Bronchial epithelial cell (primary cell): ENCODE measurements around the gene OPN4. TPM values are rescaled to one million over a fixed set of nuclear protein-coding genes. Genes with fewer than 3 reads are reported as not detected.
A peak's percentile ranks its signal among the peaks of the same experiment; 100 is the strongest.

ENCODE experiments used
- DNase-seq: peaks from one replicate; pipeline ENCODE4 v3.0.0-alpha.2; 2010; ENCODE audit warnings: low read depth
- FAIRE-seq: peaks from 2 replicates; lab custom pipeline; 2011; peaks lifted over from hg19 to GRCh38; lab: Jason Lieb, UNC
- H3K27me3 ChIP-seq: 2 replicates; pipeline ENCODE4 v1.5.1; 2011; ENCODE audit warnings: low read length; ENCODE audit not compliant: control insufficient read depth, insufficient read depth
- H3K36me3 ChIP-seq: 2 replicates; pipeline ENCODE4 v1.5.1; 2011; ENCODE audit warnings: low read length; ENCODE audit not compliant: control insufficient read depth, insufficient read depth
- H3K4me3 ChIP-seq: 2 replicates; pipeline ENCODE4 v1.5.1; 2011; ENCODE audit warnings: mild to moderate bottlenecking, low read depth, low read length, control low read depth
- CTCF ChIP-seq: IDR thresholded peaks from 2 replicates; pipeline ENCODE4 v1.5.1; 2011; ENCODE audit warnings: mild to moderate bottlenecking, moderate library complexity, low read length, control low read depth, inconsistent platforms; ENCODE audit not compliant: insufficient read depth, severe bottlenecking
- total RNA-seq: library from RNA; depleted of rRNA; stranded (reverse); fragments of >200 nt; gene quantifications from 2 replicates; pipeline ENCODE4 v1.2.1, GENCODE V29; 2014

Gene OPN4
- total RNA-seq, 1 donor from 2014 or later, result not detected

- Histone ChIP-seq H3K36me3 (no peaks in the 10 kb centered on the region), H3K4me3 (no peak overlapping the region), H3K27me3 (peaks cover 3% of the 10 kb centered on the region)
- FAIRE-seq (peak; percentile 77), DNase-seq (peak; percentile 58)
- peak; percentile 89 for TF ChIP-seq CTCF
Measured at GRCh38 chr10:86688398-86688921, 34.1 kb downstream of the OPN4 start.

GRCh38 chr10:86689146-86689545 is 34.8 kb downstream of the OPN4 start:
- FAIRE-seq (peak; percentile 50), DNase-seq (no peak)
- Histone ChIP-seq H3K4me3 (no peak overlapping the region), H3K27me3 (peaks cover 3% of the 10 kb centered on the region), H3K36me3 (no peaks in the 10 kb centered on the region)
- TF ChIP-seq CTCF, result no peak

GRCh38 chr10:86690231-86690630 is 35.9 kb downstream of the OPN4 start:
- no peak overlapping the region for H3K4me3 ChIP-seq
- H3K36me3 ChIP-seq, result no peaks in the 10 kb centered on the region
- peaks cover 2% of the 10 kb centered on the region for H3K27me3 ChIP-seq
- DNase-seq (no peak), FAIRE-seq (no peak)
- no peak for TF ChIP-seq CTCF

- FAIRE-seq (no peak), DNase-seq (no peak)
- H3K4me3 ChIP-seq, result no peak overlapping the region
- peaks cover 2% of the 10 kb centered on the region for H3K27me3 ChIP-seq
- TF ChIP-seq CTCF, result no peak
- no peaks in the 10 kb centered on the region for H3K36me3 ChIP-seq
Measured at GRCh38 chr10:86690657-86691084, 36.3 kb downstream of the OPN4 start.

GRCh38 chr10:86691333-86692022 is 37.1 kb downstream of the OPN4 start:
- H3K36me3 ChIP-seq, result no peaks in the 10 kb centered on the region
- peaks cover 2% of the 10 kb centered on the region for H3K27me3 ChIP-seq
- H3K4me3 ChIP-seq, result no peak overlapping the region
- TF ChIP-seq CTCF, result no peak
- DNase-seq, result no peak
- FAIRE-seq, result no peak
